Right lung (tissue), 5 donors: ENCODE measurements around the gene GLB1L. TPM values are rescaled to one million over a fixed set of nuclear protein-coding genes. Genes with fewer than 3 reads are reported as not detected.
"Not testable (repeated sequence)": the region's sequence is repeated elsewhere in the genome, so short reads cannot be mapped to it uniquely, and the experiment has no call there.

ENCODE experiments used
- DNase-seq, 2 donors: peaks; one replicate each; pipeline ENCODE4 v3.0.0-alpha.2; 2013
- polyA plus RNA-seq, 5 donors: library from polyadenylated mRNA; unstranded; fragments of 120-200 nt; gene quantifications; one replicate each; pipeline versions ENCODE4 v1.2.1 to v1.2.3, GENCODE V29; 2013; ENCODE audit warnings: inconsistent platforms in 1 of 5, low replicate concordance in 1 of 5; ENCODE audit not compliant: insufficient read length in 5 of 5, insufficient read depth in 1 of 5

The GLB1L gene
- polyA plus RNA-seq, 5 donors = 11.2 to 17.4 (median 15.2) TPM

DNA sequence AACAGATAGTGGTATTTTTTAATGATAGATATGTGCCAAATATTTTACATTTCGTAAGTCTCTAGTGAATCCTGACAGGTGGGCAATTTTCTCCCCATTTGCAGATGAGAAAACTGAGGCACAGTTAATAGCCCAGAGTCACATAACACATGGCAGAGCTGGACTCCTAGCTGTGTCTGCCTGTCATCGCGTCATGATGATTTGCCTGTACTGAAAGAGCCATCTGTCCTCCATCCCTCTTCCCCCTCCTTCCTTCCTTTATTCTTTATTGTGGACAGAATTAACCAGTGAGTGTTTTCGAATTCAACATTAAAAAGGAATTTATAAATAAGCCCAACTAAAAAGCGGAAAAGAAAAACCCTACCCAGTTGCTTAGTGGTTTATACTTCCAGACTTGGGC, 37.1 kb upstream of the GLB1L start:
- DNase-seq = no peak

DNA sequence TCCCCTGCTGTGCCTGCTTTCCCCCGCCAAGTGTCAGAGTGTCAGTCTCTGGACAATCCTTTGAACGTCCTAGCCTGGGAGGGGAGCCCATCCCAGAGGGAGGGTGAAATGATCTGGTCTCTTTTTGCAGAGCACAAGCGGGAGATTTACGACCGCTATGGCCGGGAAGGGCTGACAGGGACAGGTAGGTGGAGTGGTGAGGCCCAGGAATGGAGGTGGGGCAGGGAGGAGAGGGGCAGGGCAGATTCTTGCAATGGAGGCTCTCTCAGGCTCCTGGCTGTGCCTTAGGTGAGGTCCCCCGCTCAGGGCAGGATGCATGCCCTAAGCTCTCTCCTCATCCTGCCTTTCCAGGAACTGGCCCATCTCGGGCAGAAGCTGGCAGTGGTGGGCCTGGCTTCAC, 36.3 kb upstream of the GLB1L start:
- DNase-seq = no peak

GRCh38 chr2:219280651-219281050, 35.4 kb upstream of the GLB1L start:
- DNase-seq = no peak

GRCh38 chr2:219279916-219280516, 34.8 kb upstream of the GLB1L start:
- DNase-seq = no peak

DNA sequence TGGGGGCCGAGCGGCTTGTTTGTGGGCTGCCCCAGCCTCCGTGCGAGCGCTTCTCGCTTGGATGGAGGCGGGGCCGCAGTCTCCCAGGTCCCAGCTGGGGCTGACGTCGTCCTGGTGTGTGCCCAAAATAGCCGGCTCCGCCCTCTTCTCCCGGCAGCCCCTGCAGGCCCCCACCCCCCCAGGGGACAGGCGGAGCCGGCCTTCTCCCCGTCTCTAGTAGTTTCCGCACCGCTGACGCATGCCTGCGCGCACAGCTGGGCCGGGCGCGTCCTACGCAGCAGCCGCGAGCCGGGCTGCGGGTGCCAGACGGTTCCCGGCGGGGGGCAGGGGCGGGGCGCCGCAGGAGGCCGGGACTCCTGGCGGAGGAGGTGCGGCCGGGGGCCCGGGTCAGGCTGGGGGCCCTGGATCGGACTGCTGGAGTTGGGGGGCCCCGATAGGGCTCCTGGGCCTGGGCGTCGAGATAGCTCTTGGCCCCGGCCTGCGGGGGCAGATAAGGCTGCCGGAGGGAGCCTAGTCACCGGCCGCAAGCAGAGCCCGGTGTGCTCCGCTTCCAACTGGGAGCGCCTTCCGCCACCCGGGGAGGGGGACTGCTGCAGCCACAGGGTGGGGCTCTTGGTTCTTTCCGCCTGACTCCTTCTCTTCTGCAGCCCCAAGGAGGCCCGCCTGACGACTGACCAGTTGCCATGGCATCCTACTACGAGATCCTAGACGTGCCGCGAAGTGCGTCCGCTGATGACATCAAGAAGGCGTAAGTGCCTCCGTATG, 34.1 kb upstream of the GLB1L start, which contains the start of gene DNAJB2:
Gene DNAJB2 (plus strand): TSS at position 216 of the 765 bp plus-strand sequence. CDS start 468 bp downstream, at position 684.
- DNase-seq = peak; percentile 98

DNA sequence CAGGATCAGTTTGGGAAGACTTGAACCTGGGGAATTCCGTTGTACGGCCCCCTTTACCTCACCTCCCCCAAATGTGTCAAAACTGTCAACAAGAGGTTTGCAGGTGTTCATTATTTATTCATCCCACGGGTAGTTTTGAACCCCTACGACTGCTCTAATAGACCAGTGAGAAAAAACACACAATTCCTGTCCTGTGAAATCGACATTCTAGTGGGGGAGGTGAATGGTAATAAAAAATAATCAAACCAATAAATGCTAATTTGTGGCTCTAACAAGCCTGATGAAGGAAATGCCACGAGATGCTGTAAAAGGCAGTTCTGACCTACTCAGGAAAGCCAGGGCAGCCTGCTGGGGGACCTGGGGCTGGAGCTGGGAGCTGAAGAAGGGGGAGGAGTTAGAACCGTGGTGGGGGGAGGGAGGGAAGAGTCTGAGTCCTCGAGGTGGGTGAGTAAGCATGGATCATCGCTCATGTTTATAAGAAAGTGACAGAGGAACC, 33.5 kb upstream of the GLB1L start:
- DNase-seq = no peak

DNA sequence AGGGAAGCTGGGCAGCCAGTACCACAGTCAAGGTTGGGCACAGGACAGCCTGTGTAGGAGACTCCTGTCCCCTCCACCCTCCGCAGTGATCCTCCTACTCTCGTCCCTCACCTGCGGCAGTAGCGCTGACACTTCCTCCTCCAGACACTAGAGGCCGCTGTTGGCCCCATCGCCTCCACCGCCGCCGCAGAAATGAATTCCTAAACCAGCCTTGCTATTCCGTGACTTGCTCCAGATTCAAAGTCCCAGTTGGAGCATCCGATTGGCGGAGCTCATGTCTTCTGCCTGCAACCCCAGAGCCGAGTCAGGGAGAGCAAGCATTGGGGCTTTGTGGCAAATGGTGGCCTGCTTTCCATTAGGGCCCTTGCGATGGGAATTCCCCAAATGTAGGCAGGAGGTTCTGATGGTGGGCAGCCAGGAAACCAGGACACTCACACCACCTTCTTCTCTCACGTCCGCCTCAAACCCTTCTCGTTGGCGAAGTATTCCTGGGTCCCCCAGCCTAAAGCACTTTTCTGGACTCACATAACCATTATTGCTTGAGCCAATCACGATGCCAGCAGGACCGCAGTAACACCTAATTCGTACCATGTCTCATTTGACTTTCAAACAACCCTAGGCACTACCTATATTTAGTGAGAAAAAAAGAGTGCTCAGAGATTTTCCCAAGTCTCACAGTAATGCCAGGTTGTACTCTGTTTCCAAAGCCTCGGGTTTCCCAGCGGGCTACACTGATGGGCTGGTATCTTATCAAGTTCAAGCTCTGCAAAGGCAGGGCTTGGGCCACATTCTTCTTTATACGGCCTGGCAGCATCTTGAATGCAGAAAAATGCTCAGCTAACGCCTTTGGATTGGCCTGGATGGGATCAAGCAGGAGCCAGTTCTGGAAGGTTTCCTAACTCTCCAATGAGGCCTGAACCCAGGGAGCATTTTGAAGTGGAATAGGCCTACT, 32.7 kb upstream of the GLB1L start:
- peak in 1 of 2 donors; percentile 71 for DNase-seq

GRCh38 chr2:219274361-219274921, 29.2 kb upstream of the GLB1L start:
- peak; percentile 38 to 42 for DNase-seq

DNA sequence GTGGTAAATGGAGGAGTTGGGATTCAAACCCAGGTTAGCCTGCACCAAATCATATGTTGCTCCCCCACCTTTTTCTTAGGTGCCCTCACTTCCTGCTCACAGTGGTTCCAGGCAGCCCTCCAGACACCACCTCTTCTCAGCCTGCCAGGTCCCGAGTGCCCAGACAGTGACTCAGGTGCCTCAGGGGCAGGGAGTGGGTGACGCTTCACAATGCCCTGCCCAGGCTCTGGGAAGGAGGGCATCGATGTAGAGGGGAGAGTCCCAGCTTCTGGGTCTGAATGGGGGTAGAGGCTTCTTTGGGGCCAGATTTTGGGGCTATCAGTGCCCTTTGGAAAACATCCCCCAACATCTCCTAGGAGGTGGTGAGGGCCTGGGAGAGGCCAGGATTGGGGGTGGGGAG, 28.7 kb upstream of the GLB1L start:
- DNase-seq = no peak

GRCh38 chr2:219272995-219273394, 27.8 kb upstream of the GLB1L start:
- DNase-seq = no peak

GRCh38 chr2:219272356-219272755, 27.1 kb upstream of the GLB1L start:
- no peak for DNase-seq

- no peak for DNase-seq
Measured at GRCh38 chr2:219271021-219271420, 25.8 kb upstream of the GLB1L start.

DNA sequence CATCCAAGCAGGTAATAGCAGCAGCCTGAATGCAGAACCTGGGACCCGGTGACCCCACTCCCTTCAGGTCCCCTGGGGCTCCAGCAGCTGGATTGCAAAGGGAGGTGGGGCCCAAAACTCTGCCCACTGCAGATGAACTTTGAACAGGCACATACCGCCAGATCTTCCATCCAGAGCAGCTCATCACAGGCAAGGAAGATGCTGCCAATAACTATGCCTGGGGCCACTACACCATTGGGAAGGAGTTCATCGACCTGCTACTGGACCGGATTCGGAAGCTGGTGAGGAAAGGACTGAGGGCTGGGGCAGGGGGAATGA, 24.8 kb upstream of the GLB1L start:
- DNase-seq = no peak

GRCh38 chr2:219269362-219270054, 24.3 kb upstream of the GLB1L start:
- DNase-seq = peak in 1 of 2 donors; percentile 31

GRCh38 chr2:219268294-219268693, 23.1 kb upstream of the GLB1L start:
- DNase-seq = no peak

GRCh38 chr2:219266886-219267285, 21.6 kb upstream of the GLB1L start:
- DNase-seq = no peak

GRCh38 chr2:219266232-219266631, 21.0 kb upstream of the GLB1L start:
- DNase-seq = no peak

GRCh38 chr2:219261024-219261855, 16.0 kb upstream of the GLB1L start:
- DNase-seq = no peak

DNA sequence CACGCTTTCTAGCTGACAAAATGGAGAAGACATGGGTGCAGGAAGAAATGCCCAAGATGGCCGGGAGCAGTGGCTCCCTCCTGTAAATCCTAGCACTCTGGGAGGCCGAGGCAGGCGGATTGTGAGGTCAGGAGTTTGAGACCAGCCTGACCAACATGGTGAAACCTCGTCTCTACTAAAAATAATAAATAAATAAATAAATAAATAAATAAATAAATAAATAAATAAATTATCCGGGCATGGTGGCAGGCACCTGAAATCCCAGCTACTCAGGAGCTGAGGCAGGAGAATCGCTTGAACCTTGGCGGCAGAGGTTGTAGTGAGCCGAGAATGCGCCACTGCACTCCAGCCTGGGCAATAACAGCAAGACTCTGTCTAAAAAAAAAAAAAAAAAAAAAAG, 13.7 kb upstream of the GLB1L start:
- DNase-seq = not testable (repeated sequence)

- DNase-seq = no peak
Measured at GRCh38 chr2:219254590-219255201, 9.5 kb upstream of the GLB1L start.
